Suprapubic skin (tissue), 4 donors: ENCODE results near the gene DYNC2LI1.

ENCODE experiments used
- EP300 ChIP-seq: sonication (generic); formaldehyde crosslinking; IDR thresholded peaks from one replicate; pipeline ENCODE4 v1.6.1; 2017; ENCODE audit warnings: antibody characterized with exemption
- POLR2A ChIP-seq, 2 donors: fragments of 450-650 bp; IDR thresholded peaks; one replicate each; pipeline ENCODE4 v1.6.1; 2017; ENCODE audit warnings: antibody characterized with exemption in 2 of 2, mild to moderate bottlenecking in 2 of 2, moderate library complexity in 2 of 2
- POLR2AphosphoS5 ChIP-seq, 3 donors: sonication (generic); formaldehyde crosslinking; IDR thresholded peaks; one replicate each; pipeline ENCODE4 v1.6.1; 2017; ENCODE audit warnings: antibody characterized with exemption in 3 of 3
- TF ChIP-seq, protein P1 (sequence below), 2 donors: fragments of 200-600 bp in 1 of 2; fragments of 450-650 bp in 1 of 2; sonication (generic) in 1 of 2; IDR thresholded peaks; one replicate each; pipeline ENCODE4 v1.5.1; 2016 to 2019; ENCODE audit warnings: antibody characterized with exemption in 2 of 2, mild to moderate bottlenecking in 1 of 2, moderate library complexity in 1 of 2

DNA sequence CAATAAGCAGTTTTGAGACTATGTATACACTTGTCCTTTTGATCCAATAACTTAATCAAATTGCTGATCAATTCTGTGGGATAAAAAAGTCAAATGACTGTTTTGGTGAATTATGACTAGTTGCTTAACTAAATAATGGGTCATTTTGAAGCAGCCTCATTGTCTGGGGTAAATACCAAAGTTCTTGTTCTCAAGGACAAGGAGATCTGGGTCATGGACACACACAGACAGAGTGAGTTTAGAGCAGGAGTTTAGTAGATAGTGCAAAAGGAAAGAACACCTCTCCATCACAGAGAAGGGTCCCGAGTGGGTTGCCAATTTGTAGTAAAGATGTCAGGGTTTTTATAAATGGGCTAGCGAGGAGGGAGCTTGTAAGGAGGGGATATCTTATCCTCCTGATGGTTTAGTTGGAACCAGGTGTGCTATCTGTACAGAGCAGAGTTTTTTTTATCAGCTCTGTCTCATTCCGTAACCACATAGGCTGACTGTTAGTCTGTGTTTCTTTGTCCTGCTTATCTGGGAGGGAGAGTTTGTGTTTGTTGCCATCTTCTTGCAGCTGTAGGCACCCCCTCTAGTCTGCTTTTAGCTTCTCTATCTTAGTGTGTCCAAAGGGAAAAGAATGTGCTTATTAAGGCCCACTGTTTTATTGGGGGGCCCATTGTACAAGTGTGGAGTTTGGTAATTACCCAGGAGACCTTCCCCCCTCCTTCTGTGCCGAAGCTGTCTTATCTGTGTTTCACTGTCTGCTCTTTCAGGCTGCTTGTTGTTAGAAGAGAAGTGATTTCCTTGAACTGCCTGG, 48.9 kb upstream of the DYNC2LI1 start:
- TF ChIP-seq, protein P1, sequence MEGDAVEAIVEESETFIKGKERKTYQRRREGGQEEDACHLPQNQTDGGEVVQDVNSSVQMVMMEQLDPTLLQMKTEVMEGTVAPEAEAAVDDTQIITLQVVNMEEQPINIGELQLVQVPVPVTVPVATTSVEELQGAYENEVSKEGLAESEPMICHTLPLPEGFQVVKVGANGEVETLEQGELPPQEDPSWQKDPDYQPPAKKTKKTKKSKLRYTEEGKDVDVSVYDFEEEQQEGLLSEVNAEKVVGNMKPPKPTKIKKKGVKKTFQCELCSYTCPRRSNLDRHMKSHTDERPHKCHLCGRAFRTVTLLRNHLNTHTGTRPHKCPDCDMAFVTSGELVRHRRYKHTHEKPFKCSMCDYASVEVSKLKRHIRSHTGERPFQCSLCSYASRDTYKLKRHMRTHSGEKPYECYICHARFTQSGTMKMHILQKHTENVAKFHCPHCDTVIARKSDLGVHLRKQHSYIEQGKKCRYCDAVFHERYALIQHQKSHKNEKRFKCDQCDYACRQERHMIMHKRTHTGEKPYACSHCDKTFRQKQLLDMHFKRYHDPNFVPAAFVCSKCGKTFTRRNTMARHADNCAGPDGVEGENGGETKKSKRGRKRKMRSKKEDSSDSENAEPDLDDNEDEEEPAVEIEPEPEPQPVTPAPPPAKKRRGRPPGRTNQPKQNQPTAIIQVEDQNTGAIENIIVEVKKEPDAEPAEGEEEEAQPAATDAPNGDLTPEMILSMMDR (IDR thresholded peaks at IDR 0.05): no peak
- no peak for TF ChIP-seq POLR2AphosphoS5 (IDR thresholded peaks at IDR 0.05)
- TF ChIP-seq POLR2A (IDR thresholded peaks at IDR 0.05): no peak
- TF ChIP-seq EP300: no peak
